Mesenchymal stem cell (in vitro differentiated cells and primary cell): ENCODE measurements around the gene MYL12B.

Experiments
- DNase-seq: peaks from one replicate; pipeline ENCODE4 v3.0.0-alpha.2; 2013
- H2AFZ ChIP-seq: one replicate; pipeline ENCODE4 v1.6.1; 2013; ENCODE audit warnings: low read depth, mild to moderate bottlenecking, control low read depth, inconsistent platforms, low read length, moderate library complexity
- H2AK5ac ChIP-seq: 2 replicates; pipeline ENCODE4 v1.6.1; 2013; ENCODE audit warnings: low read length, moderate library complexity, mild to moderate bottlenecking, inconsistent platforms; ENCODE audit not compliant: severe bottlenecking
- H2BK120ac ChIP-seq: one replicate; pipeline ENCODE4 v1.6.1; 2013; ENCODE audit warnings: low read depth, mild to moderate bottlenecking, inconsistent platforms, low read length, moderate library complexity
- H2BK12ac ChIP-seq, 2 experiments: one replicate each; pipeline ENCODE4 v1.6.1; 2013; ENCODE audit warnings: inconsistent platforms in 2 of 2, low read length in 2 of 2, mild to moderate bottlenecking in 2 of 2, moderate library complexity in 2 of 2, control low read depth in 1 of 2
- H2BK15ac ChIP-seq: one replicate; pipeline ENCODE4 v1.6.1; 2013; ENCODE audit warnings: mild to moderate bottlenecking, low read depth, inconsistent platforms; ENCODE audit not compliant: poor library complexity, severe bottlenecking
- H2BK5ac ChIP-seq: 2 replicates; pipeline ENCODE4 v1.6.1; 2013; ENCODE audit warnings: low read depth, mild to moderate bottlenecking, low read length, control low read depth, inconsistent platforms; ENCODE audit not compliant: poor library complexity, severe bottlenecking
- H3K14ac ChIP-seq, 2 experiments: one replicate each; pipeline ENCODE4 v1.6.1; 2013; ENCODE audit warnings: inconsistent platforms in 2 of 2, low read length in 2 of 2, control low read depth in 1 of 2, mild to moderate bottlenecking in 1 of 2, moderate library complexity in 1 of 2
- H3K18ac ChIP-seq, 2 experiments: one replicate each; pipeline ENCODE4 v1.6.1; 2013; ENCODE audit warnings: inconsistent platforms in 2 of 2, low read length in 2 of 2, control low read depth in 1 of 2, low read depth in 1 of 2, mild to moderate bottlenecking in 1 of 2
- H3K23ac ChIP-seq, 2 experiments: one replicate each; pipeline ENCODE4 v1.6.1; 2013; ENCODE audit warnings: inconsistent platforms in 2 of 2, low read length in 2 of 2, mild to moderate bottlenecking in 2 of 2, moderate library complexity in 2 of 2, control low read depth in 1 of 2
- H3K27ac ChIP-seq: 2 replicates; pipeline ENCODE4 v1.5.1; 2013; ENCODE audit warnings: mild to moderate bottlenecking, moderate library complexity, low read length, control low read depth, inconsistent platforms; ENCODE audit not compliant: poor library complexity, severe bottlenecking
- H3K27me3 ChIP-seq, 2 experiments: 2 replicates each; pipeline versions ENCODE4 v1.6.1 to v1.7.0; 2013; ENCODE audit warnings: low read length in 2 of 2, mild to moderate bottlenecking in 2 of 2, moderate library complexity in 2 of 2, control low read depth in 1 of 2, inconsistent platforms in 1 of 2; ENCODE audit not compliant: control insufficient read depth in 1 of 2, insufficient read depth in 1 of 2
- H3K36me3 ChIP-seq, 2 experiments: 2 replicates each; pipeline versions ENCODE4 v1.6.1 to v1.7.0; 2013; ENCODE audit warnings: low read length in 2 of 2, control low read depth in 1 of 2, inconsistent platforms in 1 of 2, low read depth in 1 of 2, mild to moderate bottlenecking in 1 of 2; ENCODE audit not compliant: insufficient read depth in 2 of 2, control insufficient read depth in 1 of 2
- H3K4ac ChIP-seq, 2 experiments: one replicate each; pipeline ENCODE4 v1.6.1; 2013; ENCODE audit warnings: inconsistent platforms in 2 of 2, low read length in 2 of 2, mild to moderate bottlenecking in 2 of 2, moderate library complexity in 2 of 2, control low read depth in 1 of 2, low read depth in 1 of 2
- H3K4me1 ChIP-seq: 2 replicates; pipeline ENCODE4 v1.6.1; 2013; ENCODE audit warnings: low read depth, low read length, control low read depth; ENCODE audit not compliant: control insufficient read depth, insufficient read depth
- H3K4me2 ChIP-seq: 2 replicates; pipeline ENCODE4 v1.6.1; 2013; ENCODE audit warnings: low read length, mild to moderate bottlenecking, inconsistent platforms; ENCODE audit not compliant: poor library complexity, severe bottlenecking
- H3K4me3 ChIP-seq, 2 experiments: 2 replicates each; pipeline versions ENCODE4 v1.5.1 to v1.7.0; 2013; ENCODE audit warnings: low read length in 2 of 2, mild to moderate bottlenecking in 2 of 2, control low read depth in 1 of 2, low read depth in 1 of 2; ENCODE audit not compliant: insufficient read depth in 1 of 2
- H3K79me1 ChIP-seq: replicated peaks from 2 replicates; pipeline ENCODE4 v1.6.1; 2013; ENCODE audit warnings: mild to moderate bottlenecking, control low read depth, low read length, inconsistent platforms; ENCODE audit not compliant: poor library complexity, severe bottlenecking
- H3K9ac ChIP-seq: 2 replicates; pipeline ENCODE4 v1.7.0; 2013; ENCODE audit warnings: mild to moderate bottlenecking, low read length, moderate library complexity
- H3K9me3 ChIP-seq: 2 replicates; pipeline ENCODE4 v1.7.0; 2013; ENCODE audit warnings: mild to moderate bottlenecking, low read length; ENCODE audit not compliant: control insufficient read depth
- H4K8ac ChIP-seq: one replicate; pipeline ENCODE4 v1.6.1; 2013; ENCODE audit warnings: inconsistent platforms, mild to moderate bottlenecking, low read length, moderate library complexity
- H4K91ac ChIP-seq: one replicate; pipeline ENCODE4 v1.6.1; 2013; ENCODE audit warnings: mild to moderate bottlenecking, low read length, inconsistent platforms
- WGBS: methylation state at CpG from one replicate; pipeline ENCODE4 v1.1.7; 2013; ENCODE audit warnings: mixed read lengths; 5-methylcytosine and 5-hydroxymethylcytosine counted together

The MYL12B gene

GRCh38 chr18:3281456-3282400 lies 19.8 kb downstream of the MYL12B start:
- H2BK15ac ChIP-seq = no peak overlapping the region
- WGBS = 52% methylated on average over 1 of the region's 2 CpGs

GRCh38 chr18:3283253-3283863 lies 21.4 kb downstream of the MYL12B start:
- peaks cover 4% of the 10 kb centered on the region for H3K79me1 ChIP-seq
- no peak overlapping the region for H3K4ac ChIP-seq
- H4K8ac ChIP-seq = no peak overlapping the region
- H2AK5ac ChIP-seq = no peak overlapping the region
- H4K91ac ChIP-seq = no peak overlapping the region
- H3K9ac ChIP-seq = no peak overlapping the region
- no peak overlapping the region for H3K4me3 ChIP-seq
- H3K4me2 ChIP-seq = no peak overlapping the region
- H3K9me3 ChIP-seq = no peaks in the 10 kb centered on the region
- no peak overlapping the region for H2AFZ ChIP-seq
- H3K27me3 ChIP-seq = no peaks in the 10 kb centered on the region
- H3K27ac ChIP-seq = no peak overlapping the region
- H3K4me1 ChIP-seq = peaks cover 2% of the 10 kb centered on the region
- no peak overlapping the region for H2BK5ac ChIP-seq
- H3K18ac ChIP-seq = no peak overlapping the region
- H3K23ac ChIP-seq = no peak overlapping the region
- H3K36me3 ChIP-seq = peaks cover 6 to 9% of the 10 kb centered on the region in 2 experiments
- no peak for DNase-seq
- H2BK15ac ChIP-seq = no peak overlapping the region
- no peak overlapping the region for H2BK120ac ChIP-seq
- WGBS = 83% methylated on average over 10 of the region's 10 CpGs
- H3K14ac ChIP-seq = no peak overlapping the region
- no peak overlapping the region for H2BK12ac ChIP-seq

More at GRCh38 chr18:3281456-3282400, 19.8 kb downstream of the MYL12B start:
- H3K36me3 ChIP-seq = peaks cover 6 to 26% of the 10 kb centered on the region in 2 experiments
- H4K91ac ChIP-seq = no peak overlapping the region
- H3K27ac ChIP-seq = no peak overlapping the region
- no peaks in the 10 kb centered on the region for H3K27me3 ChIP-seq
- no peak overlapping the region for H3K4ac ChIP-seq
- H3K9me3 ChIP-seq = no peaks in the 10 kb centered on the region
- no peak overlapping the region for H2AFZ ChIP-seq
- peaks cover 4% of the 10 kb centered on the region for H3K79me1 ChIP-seq
- H2AK5ac ChIP-seq = no peak overlapping the region
- H3K4me2 ChIP-seq = no peak overlapping the region
- no peak overlapping the region for H4K8ac ChIP-seq
- H3K23ac ChIP-seq = no peak overlapping the region
- H3K14ac ChIP-seq = no peak overlapping the region
- H3K4me1 ChIP-seq = peaks cover 2% of the 10 kb centered on the region
- DNase-seq = peak; percentile 87
- no peak overlapping the region for H2BK12ac ChIP-seq
- H3K18ac ChIP-seq = no peak overlapping the region
- no peak overlapping the region for H3K4me3 ChIP-seq
- H2BK120ac ChIP-seq = no peak overlapping the region
- peak overlapping the region; percentile 60 for H3K9ac ChIP-seq
- H2BK5ac ChIP-seq = no peak overlapping the region

- H2BK5ac ChIP-seq = no peak overlapping the region
- no peak overlapping the region for H2BK120ac ChIP-seq
- no peaks in the 10 kb centered on the region for H3K27me3 ChIP-seq
- no peak overlapping the region for H2AFZ ChIP-seq
- peak overlapping the region; percentile 15 for H2AK5ac ChIP-seq
- H2BK15ac ChIP-seq = no peak overlapping the region
- H3K79me1 ChIP-seq = peaks cover 4% of the 10 kb centered on the region
- H3K36me3 ChIP-seq = peaks cover 4 to 6% of the 10 kb centered on the region in 2 experiments
- no peak overlapping the region for H4K91ac ChIP-seq
- H3K4me1 ChIP-seq = peaks cover 2% of the 10 kb centered on the region
- no peak overlapping the region for H3K9ac ChIP-seq
- no peak overlapping the region for H3K4ac ChIP-seq
- no peak overlapping the region for H3K14ac ChIP-seq
- no peak overlapping the region for H3K4me2 ChIP-seq
- 95% methylated on average over 7 of the region's 7 CpGs for WGBS
- no peak overlapping the region for H3K23ac ChIP-seq
- no peak overlapping the region for H4K8ac ChIP-seq
- DNase-seq = no peak
- no peak overlapping the region for H3K27ac ChIP-seq
- peak overlapping the region in 1 of 2 experiments; percentile 59 for H2BK12ac ChIP-seq
- H3K18ac ChIP-seq = no peak overlapping the region
- no peaks in the 10 kb centered on the region for H3K9me3 ChIP-seq
- no peak overlapping the region for H3K4me3 ChIP-seq
Observed at GRCh38 chr18:3283908-3284307, 22.0 kb downstream of the MYL12B start.

GRCh38 chr18:3284501-3284900 lies 22.6 kb downstream of the MYL12B start:
- Histone ChIP-seq H2AK5ac (no peak overlapping the region), H2BK12ac (no peak overlapping the region), H3K4me3 (no peak overlapping the region), H3K18ac (no peak overlapping the region), H3K27me3 (no peaks in the 10 kb centered on the region), H2BK15ac (no peak overlapping the region), H4K8ac (no peak overlapping the region), H3K27ac (no peak overlapping the region), H3K9me3 (no peaks in the 10 kb centered on the region), H3K79me1 (peaks cover 2% of the 10 kb centered on the region), H3K4me1 (peaks cover 1% of the 10 kb centered on the region), H3K4me2 (no peak overlapping the region), H2BK120ac (no peak overlapping the region), H4K91ac (no peak overlapping the region), H3K23ac (no peak overlapping the region), H2AFZ (no peak overlapping the region), H2BK5ac (no peak overlapping the region), H3K9ac (no peak overlapping the region), H3K36me3 (peaks cover 0 to 4% of the 10 kb centered on the region in 2 experiments), H3K14ac (no peak overlapping the region), H3K4ac (no peak overlapping the region)
- 92% methylated on average over 8 of the region's 9 CpGs for WGBS
- DNase-seq = no peak
